AML-193 (cell line): ENCODE data around the gene NDOR1.
"Not testable (repeated sequence)": the region's sequence is repeated elsewhere in the genome, so short reads cannot be mapped to it uniquely, and the experiment has no call there.

Experiments
- DNase-seq, 2 experiments: peaks; one replicate each; lab custom pipeline; 2025; lab: John Stamatoyannopoulos, UW

NDOR1 gene

GRCh38 chr9:137232510-137232909 is 27.0 kb downstream of the NDOR1 start:
- DNase-seq = no peak

GRCh38 chr9:137233143-137233980 is 27.9 kb downstream of the NDOR1 start:
- no peak for DNase-seq

- DNase-seq = no peak
Observed at GRCh38 chr9:137234055-137234697, 28.7 kb downstream of the NDOR1 start.

- no peak for DNase-seq
Observed at GRCh38 chr9:137234758-137235423, 29.4 kb downstream of the NDOR1 start.

GRCh38 chr9:137235424-137236237 is 30.1 kb downstream of the NDOR1 start:
- no peak for DNase-seq

- DNase-seq = peak; percentile 55 to 71
Observed at GRCh38 chr9:137236238-137236935, 30.9 kb downstream of the NDOR1 start.

- DNase-seq = no peak
Observed at GRCh38 chr9:137236936-137237421, 31.5 kb downstream of the NDOR1 start.

- no peak for DNase-seq
Observed at GRCh38 chr9:137237759-137238726, 32.5 kb downstream of the NDOR1 start.

- DNase-seq = not testable (repeated sequence)
Observed at GRCh38 chr9:137239541-137240200, 34.2 kb downstream of the NDOR1 start.

- DNase-seq = peak; percentile 54 to 63
Observed at GRCh38 chr9:137240318-137240840, 34.9 kb downstream of the NDOR1 start.

- DNase-seq = peak; percentile 99
Observed at GRCh38 chr9:137240841-137241489, 35.5 kb downstream of the NDOR1 start, which contains the start of gene TUBB4B. TSS of gene TUBB4B (plus strand) at chr9:137241287. CDS start at chr9:137241361, 74 bp downstream.

GRCh38 chr9:137241490-137242268 is 36.2 kb downstream of the NDOR1 start:
- DNase-seq = peak in 1 of 2 experiments; percentile 7

GRCh38 chr9:137242269-137243203 is 37.0 kb downstream of the NDOR1 start:
- DNase-seq = no peak

GRCh38 chr9:137243266-137243625 is 37.7 kb downstream of the NDOR1 start:
- DNase-seq = not testable (repeated sequence)

- no peak for DNase-seq
Observed at GRCh38 chr9:137243626-137244485, 38.4 kb downstream of the NDOR1 start.
